NT2/D1 (cell line): ENCODE data around the gene WIZ.

ENCODE experiments used
- DNase-seq: peaks from one replicate; pipeline ENCODE4 v3.0.0-alpha.2; 2011; ENCODE audit warnings: low read depth, low spot score
- H3K27me3 ChIP-seq: 2 replicates; pipeline ENCODE4 v1.6.0; 2011; ENCODE audit warnings: mild to moderate bottlenecking; ENCODE audit not compliant: insufficient read length, insufficient read depth
- H3K36me3 ChIP-seq: 2 replicates; pipeline ENCODE4 v1.6.1; 2011; ENCODE audit warnings: mild to moderate bottlenecking, low read length, mixed read lengths; ENCODE audit not compliant: insufficient read depth, insufficient read length
- H3K4me1 ChIP-seq: 2 replicates; pipeline ENCODE4 v1.5.1; 2011; ENCODE audit not compliant: insufficient read depth, insufficient read length
- H3K4me3 ChIP-seq: 2 replicates; pipeline ENCODE4 v1.5.1; 2011; ENCODE audit warnings: low read depth; ENCODE audit not compliant: insufficient read length
- H3K9ac ChIP-seq: 2 replicates; pipeline ENCODE4 v1.6.0; 2011; ENCODE audit warnings: low read depth; ENCODE audit not compliant: insufficient read length
- H3K9me3 ChIP-seq: 2 replicates; pipeline ENCODE4 v1.5.1; 2011; ENCODE audit warnings: mild to moderate bottlenecking, low read length; ENCODE audit not compliant: insufficient read depth
- SUZ12 ChIP-seq: IDR thresholded peaks from 2 replicates; pipeline ENCODE4 v1.6.1; 2011; ENCODE audit not compliant: insufficient read length, insufficient read depth; ENCODE audit errors: extremely low read depth
- YY1 ChIP-seq: IDR thresholded peaks from 2 replicates; pipeline ENCODE4 v1.6.1; 2011; ENCODE audit not compliant: insufficient read length, insufficient read depth
- ZNF274 ChIP-seq: IDR thresholded peaks from 2 replicates; pipeline ENCODE4 v1.6.1; 2011; ENCODE audit warnings: mild to moderate bottlenecking, low read depth, low read length

The WIZ gene

DNA sequence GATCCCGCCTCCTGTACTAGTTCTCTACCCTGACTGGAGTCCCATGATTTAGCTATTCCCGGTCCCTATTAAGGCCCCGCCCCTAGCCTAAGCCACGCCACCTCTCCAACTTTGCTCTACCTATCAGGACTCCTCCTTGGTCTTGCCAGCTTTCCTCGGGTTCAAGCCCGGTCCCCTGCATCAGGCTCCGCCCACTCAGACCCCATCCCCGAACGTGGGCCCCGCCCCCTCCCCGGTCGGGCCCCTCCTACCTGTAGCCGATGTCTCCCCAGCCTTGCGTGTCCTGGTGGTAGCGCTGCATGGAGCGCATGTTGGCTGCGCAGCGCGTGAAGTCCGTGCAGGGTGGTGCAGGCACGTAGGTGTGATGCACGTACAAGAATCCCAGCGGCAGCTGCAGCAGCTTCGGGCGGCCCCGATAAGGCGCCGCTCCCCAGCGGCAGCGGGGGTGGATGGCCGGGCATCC lies 21.9 kb upstream of the WIZ start:
- Histone ChIP-seq H3K4me1 (peaks cover 3% of the 10 kb centered on the region), H3K4me3 (peak overlapping the region; percentile 51)
- TF ChIP-seq SUZ12 (no peak), ZNF274 (no peak), YY1 (no peak)

DNA sequence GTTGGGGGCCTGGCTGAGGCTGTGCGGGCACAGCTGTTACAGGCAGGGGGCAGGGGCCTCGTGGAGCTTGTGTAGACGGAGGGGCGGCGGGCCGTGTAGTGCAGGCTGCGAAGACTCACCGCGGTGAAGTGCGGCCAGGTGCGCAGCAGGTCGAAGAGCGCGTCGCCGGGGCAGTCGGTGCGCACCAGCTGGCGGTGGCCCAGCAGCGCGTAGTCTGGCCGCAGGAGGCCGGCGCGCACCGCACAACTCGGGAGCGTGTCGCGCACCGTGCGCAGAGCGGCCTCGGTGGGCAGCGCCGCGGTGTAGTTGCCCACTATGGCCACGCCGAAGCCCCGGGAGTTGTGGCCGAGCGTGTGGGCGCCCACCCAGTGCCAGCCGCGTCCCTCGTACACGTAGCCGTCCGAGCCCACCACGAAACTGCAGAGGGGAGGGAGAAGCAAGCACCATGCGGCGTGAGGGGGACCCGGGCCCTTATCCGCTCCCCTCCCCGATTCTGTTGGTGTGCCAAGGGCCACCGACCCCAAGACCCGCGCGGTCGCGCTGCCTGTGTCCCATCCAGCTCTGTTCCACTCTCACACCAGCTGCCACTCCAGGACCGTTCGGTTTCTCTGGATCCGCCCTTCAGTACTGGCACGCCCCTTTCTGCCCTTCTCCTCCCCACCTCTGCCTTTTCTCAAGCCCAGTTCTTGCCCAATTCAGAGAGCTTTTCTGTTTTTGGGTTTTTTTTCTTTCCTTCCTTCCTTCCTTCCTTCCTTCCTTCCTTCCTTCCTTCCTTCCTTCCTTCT lies 19.9 kb upstream of the WIZ start:
- H3K4me1 ChIP-seq: peaks cover 3% of the 10 kb centered on the region
- no peak for TF ChIP-seq YY1
- TF ChIP-seq ZNF274: no peak
- no peaks in the 10 kb centered on the region for H3K9me3 ChIP-seq
- peaks cover 52% of the 10 kb centered on the region for H3K27me3 ChIP-seq
- no peak for DNase-seq
- H3K4me3 ChIP-seq: peak overlapping the region; percentile 69
- no peaks in the 10 kb centered on the region for H3K36me3 ChIP-seq
- H3K9ac ChIP-seq: peak overlapping the region; percentile 82

More for the DNA sequence above, 21.9 kb upstream of the WIZ start:
- H3K9me3 ChIP-seq: no peaks in the 10 kb centered on the region
- peak overlapping the region; percentile 23 for H3K9ac ChIP-seq
- DNase-seq: no peak
- no peaks in the 10 kb centered on the region for H3K36me3 ChIP-seq
- peaks cover 48% of the 10 kb centered on the region for H3K27me3 ChIP-seq

DNA sequence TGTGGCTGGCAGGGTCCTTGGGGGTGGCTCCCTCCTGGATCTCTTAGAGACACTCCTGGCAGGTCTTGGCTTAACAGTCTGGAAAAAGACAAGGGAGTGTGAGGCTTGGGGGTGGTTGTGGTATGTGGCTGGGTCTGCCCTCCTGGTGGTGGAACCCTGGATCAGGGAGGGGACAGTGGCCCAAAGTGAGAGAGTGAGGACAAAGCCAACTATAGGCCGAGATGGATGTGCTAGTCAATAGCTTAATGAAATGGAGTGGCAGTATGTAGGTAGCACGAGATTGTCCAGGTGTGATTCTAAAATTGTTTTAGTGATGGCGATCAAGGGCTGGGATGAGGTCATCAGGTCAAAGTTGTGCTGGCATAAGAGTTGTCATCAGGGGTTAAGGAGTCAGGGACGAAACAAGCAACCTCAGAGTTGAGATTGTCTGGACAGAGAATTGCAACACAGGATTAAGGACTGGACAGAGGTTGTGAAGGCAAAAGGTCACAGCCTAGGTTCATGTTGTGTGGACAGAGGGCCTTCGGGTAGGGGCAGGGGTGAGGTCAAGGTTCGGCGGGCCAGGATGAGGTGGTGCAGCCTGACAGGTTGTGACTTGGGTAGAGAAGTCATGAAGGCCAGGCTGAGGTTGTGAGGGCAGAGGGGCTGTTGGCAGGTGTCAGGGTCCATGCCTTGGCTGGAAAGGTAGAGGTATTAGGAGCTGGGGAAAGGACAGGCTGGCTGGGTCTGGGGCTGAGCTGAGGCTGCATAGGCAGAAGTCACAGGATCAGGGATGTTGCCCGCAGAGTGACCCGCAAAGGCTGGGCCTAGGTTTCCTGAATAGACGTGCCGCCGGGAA lies 19.1 kb upstream of the WIZ start:
- Histone ChIP-seq H3K36me3 (no peaks in the 10 kb centered on the region), H3K9me3 (no peaks in the 10 kb centered on the region), H3K9ac (no peak overlapping the region), H3K27me3 (peaks cover 52% of the 10 kb centered on the region), H3K4me1 (peaks cover 3% of the 10 kb centered on the region), H3K4me3 (peak overlapping the region; percentile 69)
- DNase-seq: no peak
- TF ChIP-seq SUZ12 (no peak), ZNF274 (no peak), YY1 (no peak)

DNA sequence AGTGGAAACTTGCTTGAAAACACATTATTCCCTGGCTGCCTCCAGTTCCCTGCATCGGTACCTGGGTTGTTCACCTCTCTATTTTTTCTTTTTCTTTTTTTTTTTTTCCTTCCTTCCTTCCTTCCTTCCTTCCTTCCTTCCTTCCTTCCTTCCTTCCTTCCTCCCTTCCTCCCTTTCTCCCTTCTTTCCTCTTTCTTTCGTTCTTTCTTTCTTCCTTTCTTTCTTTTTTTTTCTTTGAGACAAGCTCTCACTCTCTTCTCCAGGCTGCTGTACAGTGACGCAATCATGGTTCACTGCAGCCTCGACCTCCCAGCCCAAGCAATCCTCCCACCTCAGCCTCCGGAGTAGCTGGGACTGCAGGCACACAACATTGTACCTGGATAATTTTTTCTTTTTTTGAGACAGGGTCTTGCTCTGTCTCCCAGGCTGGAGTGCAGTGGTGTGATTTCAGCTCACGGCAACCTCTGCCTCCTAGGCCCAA lies 18.0 kb upstream of the WIZ start:
- no peak overlapping the region for H3K9ac ChIP-seq
- TF ChIP-seq SUZ12: no peak
- H3K4me1 ChIP-seq: peaks cover 3% of the 10 kb centered on the region
- H3K4me3 ChIP-seq: no peak overlapping the region
- no peaks in the 10 kb centered on the region for H3K9me3 ChIP-seq
- H3K27me3 ChIP-seq: peaks cover 49% of the 10 kb centered on the region
- no peak for DNase-seq
- H3K36me3 ChIP-seq: no peaks in the 10 kb centered on the region

DNA sequence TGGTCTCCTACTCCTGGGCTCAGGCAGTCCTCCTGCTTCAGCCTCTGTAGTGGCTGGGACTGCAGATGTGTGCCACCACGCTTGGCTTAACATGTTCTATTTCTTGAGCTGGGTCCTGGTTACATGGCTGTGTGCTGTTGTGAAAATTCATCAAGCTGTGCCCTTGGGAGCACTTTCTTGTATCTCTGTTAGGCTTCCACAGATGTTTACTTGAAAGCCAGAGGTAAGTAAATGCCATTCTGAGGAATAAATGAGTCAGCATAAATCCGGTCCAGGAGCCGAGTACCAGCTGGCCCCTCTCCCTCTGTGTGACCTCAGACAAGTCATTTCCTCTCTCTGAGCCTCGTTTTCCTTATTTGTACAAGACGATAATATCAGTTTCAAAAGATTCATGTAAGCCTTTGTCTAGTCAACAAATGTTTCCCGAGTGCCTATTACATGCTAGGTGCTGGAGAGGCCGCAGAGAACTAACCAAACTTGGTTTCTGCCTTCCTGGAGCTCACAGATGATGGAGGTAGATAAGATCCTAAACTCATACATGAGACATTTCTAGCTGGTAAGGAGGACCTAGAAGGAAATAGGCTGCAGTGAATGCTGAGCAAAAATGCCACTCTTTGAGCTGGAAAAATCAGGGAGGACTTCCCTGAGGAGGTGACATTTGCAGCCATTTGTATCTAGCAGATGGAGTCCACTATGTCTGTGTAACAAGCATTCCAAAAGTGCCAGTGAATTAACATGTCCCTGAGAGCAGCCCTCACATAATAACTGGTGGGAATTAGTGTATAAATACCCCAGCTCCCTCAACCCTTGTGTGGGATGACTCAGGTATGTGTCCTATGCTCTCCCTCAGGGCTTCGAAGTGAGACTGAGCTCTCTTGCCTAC lies 17.3 kb upstream of the WIZ start:
- no peaks in the 10 kb centered on the region for H3K36me3 ChIP-seq
- no peaks in the 10 kb centered on the region for H3K9me3 ChIP-seq
- no peak overlapping the region for H3K4me3 ChIP-seq
- peaks cover 3% of the 10 kb centered on the region for H3K4me1 ChIP-seq
- H3K27me3 ChIP-seq: peaks cover 42% of the 10 kb centered on the region
- DNase-seq: no peak
- TF ChIP-seq ZNF274 (no peak), YY1 (no peak), SUZ12 (no peak)
- H3K9ac ChIP-seq: no peak overlapping the region

DNA sequence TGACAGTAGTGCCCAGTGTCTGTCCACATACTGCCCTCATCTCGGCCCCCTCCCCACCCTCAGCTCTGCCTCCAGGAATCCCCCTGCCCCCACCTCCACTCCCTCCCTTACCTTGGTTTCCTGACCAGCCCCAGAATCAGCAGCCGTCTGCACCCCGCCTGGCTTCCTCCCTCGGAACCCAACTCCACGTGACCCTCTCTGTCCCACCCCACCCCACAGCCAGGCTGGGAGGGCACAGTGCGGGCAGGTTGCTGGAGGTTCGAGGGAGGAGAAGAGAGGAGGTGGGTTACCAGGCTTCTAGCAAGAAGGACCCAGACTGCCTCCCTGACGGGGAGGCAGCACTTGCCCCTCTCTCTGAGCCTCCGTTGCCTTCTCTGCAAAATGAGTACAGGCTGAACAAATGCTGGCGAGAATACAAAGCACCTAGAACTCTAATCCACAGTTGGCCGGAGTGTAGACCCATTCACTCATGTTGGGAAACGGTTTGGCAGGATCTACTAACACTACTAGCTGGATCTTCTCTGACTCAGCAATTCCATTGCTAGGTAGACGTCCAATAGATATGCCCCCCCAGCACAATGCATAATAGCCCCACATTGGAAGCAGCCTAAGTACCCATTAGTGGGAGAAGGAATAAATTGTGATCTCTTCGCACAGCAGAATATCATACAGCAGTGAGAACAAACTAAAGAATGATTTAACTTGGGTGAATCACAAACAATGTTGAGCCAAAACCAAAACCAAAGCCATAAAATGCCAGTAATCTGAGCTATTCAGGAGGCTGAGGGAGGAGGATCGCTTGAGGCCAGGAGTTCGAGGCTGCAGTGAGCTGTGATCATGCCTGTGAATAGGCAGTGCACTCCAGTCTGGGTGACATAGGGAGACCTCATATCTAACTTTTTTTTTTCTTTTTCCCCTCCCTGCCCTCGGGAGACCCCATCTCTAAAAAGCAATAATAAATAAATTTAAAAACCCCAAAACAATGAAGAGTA lies 14.9 kb upstream of the WIZ start, which contains the start of gene RASAL3:
RASAL3 (minus strand) TSS at position 151 of the 992 bp plus-strand sequence. CDS start 186 bp downstream, outside the sequence.
- TF ChIP-seq SUZ12: no peak
- TF ChIP-seq ZNF274: no peak
- no peak for TF ChIP-seq YY1
- no peaks in the 10 kb centered on the region for H3K9me3 ChIP-seq
- no peak within 1 kb of the TSS for H3K9ac ChIP-seq
- H3K36me3 ChIP-seq: no peaks in the 10 kb centered on the region
- DNase-seq: no peak
- H3K4me3 ChIP-seq: no peak within 1 kb of the TSS
- peaks cover 9% of the 10 kb centered on the region for H3K4me1 ChIP-seq
- H3K27me3 ChIP-seq: peaks cover 48% of the 10 kb centered on the region
